ENCODE results near the gene CBARP.

CBARP gene

GRCh38 chr19:1228161-1228957, 9.4 kb downstream of the CBARP start:
- no peak for DNase-seq (ENCODE audit: low read depth)
- H3K4me3 ChIP-seq (ENCODE audit: low read depth, low read length) = no peak overlapping the region
- no peak for TF ChIP-seq MAX (IDR thresholded peaks at IDR 0.05; ENCODE audit: low read depth, low read length)
- TF ChIP-seq POLR2A (IDR thresholded peaks at IDR 0.05; ENCODE audit: extremely low read depth, insufficient read length) = no peak
- no peak for TF ChIP-seq MYC (IDR thresholded peaks at IDR 0.05; ENCODE audit: low read depth, low read length)

DNA sequence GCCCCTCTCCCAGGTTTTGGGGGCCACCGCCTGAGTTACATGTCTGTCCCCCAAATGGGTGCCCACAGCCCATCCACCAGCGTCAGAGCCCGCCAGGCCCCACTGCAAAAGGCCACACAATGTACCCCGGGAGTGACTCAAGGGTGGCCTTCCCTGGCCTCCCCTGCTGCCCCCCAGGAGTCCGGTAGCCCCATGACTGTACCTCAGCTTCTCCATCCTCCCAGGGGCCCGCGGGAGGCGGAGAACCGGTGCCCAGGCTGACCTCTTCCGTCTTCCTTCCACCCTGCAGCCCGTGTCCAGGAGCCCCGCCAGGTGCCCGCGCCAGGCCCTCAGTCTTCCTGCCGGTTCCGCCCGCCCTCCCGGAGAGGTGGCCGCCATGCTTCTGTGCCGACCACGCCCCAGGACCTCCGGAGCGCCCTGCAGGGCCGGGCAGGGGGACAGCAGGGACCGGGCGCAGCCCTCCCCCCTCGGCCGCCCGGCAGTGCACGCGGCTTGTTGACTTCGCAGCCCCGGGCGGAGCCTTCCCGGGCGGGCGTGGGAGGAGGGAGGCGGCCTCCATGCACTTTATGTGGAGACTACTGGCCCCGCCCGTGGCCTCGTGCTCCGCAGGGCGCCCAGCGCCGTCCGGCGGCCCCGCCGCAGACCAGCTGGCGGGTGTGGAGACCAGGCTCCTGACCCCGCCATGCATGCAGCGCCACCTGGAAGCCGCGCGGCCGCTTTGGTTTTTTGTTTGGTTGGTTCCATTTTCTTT, 10.3 kb downstream of the CBARP start:
- H3K4me3 ChIP-seq (ENCODE audit: low read depth, low read length) = no peak overlapping the region
- DNase-seq (ENCODE audit: low read depth) = no peak
- TF ChIP-seq POLR2A (IDR thresholded peaks at IDR 0.05; ENCODE audit: extremely low read depth, insufficient read length) (no peak), MYC (IDR thresholded peaks at IDR 0.05; ENCODE audit: low read depth, low read length) (no peak), MAX (IDR thresholded peaks at IDR 0.05; ENCODE audit: low read depth, low read length) (no peak), CTCF (IDR thresholded peaks at IDR 0.05; ENCODE audit: low read depth, low read length) (no peak)

DNA sequence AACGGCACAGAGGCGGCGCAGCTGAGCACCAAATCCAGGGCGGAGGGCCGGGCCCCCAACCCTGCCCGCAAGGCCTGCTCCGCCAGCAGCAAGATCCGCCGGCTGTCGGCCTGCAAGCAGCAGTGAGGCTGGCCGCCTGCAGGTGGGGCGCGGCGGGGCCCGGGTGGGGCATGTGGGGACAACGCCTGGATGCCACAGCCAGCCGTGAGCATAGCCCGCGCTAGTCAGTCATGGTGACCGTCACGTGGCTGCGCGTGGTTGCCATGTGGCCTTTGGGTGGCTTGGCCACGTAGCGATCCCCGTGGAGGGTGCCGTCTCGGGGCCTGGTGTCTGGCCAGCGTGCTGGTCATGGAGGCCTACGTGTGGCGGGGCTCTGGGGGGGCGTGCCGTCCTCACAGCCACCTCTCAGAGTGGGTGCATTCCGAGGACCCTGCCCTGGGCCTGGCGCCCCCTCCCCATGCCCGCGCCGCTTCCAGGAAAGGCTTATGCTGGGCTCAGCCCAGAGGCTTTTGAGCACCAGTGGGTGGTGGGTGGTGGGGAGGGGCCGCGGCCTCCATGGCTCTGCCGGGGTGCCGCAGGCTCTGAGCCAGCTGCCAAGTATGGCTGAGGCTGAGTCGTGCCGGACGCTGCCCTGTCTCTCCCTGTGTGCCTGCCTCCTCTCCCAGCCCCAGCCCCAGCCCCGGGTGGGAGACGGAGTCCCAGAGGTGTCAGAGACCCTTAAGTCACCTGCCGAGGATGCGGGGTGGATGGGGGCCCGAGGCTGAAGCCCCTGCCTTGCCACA, 11.1 kb downstream of the CBARP start:
- TF ChIP-seq MAX (IDR thresholded peaks at IDR 0.05; ENCODE audit: low read depth, low read length) (no peak), POLR2A (IDR thresholded peaks at IDR 0.05; ENCODE audit: extremely low read depth, insufficient read length) (no peak), CTCF (IDR thresholded peaks at IDR 0.05; ENCODE audit: low read depth, low read length) (no peak), MYC (IDR thresholded peaks at IDR 0.05; ENCODE audit: low read depth, low read length) (no peak)
- no peak for DNase-seq (ENCODE audit: low read depth)
- no peak overlapping the region for H3K4me3 ChIP-seq (ENCODE audit: low read depth, low read length)

- H3K4me3 ChIP-seq (ENCODE audit: low read depth, low read length) = no peak overlapping the region
- TF ChIP-seq POLR2A (IDR thresholded peaks at IDR 0.05; ENCODE audit: extremely low read depth, insufficient read length) (no peak), CTCF (IDR thresholded peaks at IDR 0.05; ENCODE audit: low read depth, low read length) (no peak), MAX (IDR thresholded peaks at IDR 0.05; ENCODE audit: low read depth, low read length) (no peak), MYC (IDR thresholded peaks at IDR 0.05; ENCODE audit: low read depth, low read length) (no peak)
- no peak for DNase-seq (ENCODE audit: low read depth)
These were observed 11.6 kb downstream of the CBARP start for GRCh38 chr19:1226227-1226518.

DNA sequence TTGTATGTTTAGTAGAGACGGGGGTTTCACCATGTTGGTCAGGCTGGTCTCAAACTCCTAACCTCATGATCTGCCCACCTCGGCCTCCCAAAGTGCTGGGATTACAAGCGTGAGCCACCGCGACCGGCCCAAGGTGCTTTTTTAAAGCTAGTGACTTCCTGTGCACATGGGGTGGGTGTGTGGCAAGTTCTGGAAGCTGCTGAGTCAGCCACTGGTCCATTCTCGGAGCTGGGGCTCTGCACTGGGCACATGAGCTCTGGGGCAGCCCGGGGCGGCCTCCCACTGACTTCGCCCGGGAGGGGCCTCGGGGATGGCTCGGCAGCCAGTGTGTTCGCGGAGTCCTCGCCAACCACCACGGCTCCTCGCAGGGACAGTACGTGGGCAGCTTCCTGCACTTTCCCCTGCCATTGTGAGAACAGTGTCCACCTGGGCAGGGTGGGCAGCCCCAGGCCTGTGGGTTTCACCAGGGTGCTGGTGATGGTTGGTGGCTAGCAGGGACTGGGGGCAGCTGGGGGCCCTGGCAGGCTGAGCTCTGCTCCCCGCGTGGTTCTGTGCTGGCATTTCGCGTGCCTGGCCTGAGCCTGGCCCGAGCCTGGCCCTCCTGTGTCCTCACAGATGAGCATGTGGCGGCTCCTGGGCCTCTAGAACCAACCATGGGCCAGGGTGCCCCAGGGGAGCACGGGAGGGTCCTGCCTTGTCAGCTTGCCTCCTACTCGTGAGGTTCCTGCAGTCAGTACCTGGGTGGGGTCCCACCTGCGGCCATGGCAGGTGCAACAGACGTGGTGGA, 12.2 kb downstream of the CBARP start:
- DNase-seq (ENCODE audit: low read depth) = no peak
- no peak overlapping the region for H3K4me3 ChIP-seq (ENCODE audit: low read depth, low read length)
- no peak for TF ChIP-seq MYC (IDR thresholded peaks at IDR 0.05; ENCODE audit: low read depth, low read length)
- TF ChIP-seq MAX (IDR thresholded peaks at IDR 0.05; ENCODE audit: low read depth, low read length) = no peak
- no peak for TF ChIP-seq POLR2A (IDR thresholded peaks at IDR 0.05; ENCODE audit: extremely low read depth, insufficient read length)
- no peak for TF ChIP-seq CTCF (IDR thresholded peaks at IDR 0.05; ENCODE audit: low read depth, low read length)
